Neural cell (in vitro differentiated cells): Measurements from ENCODE around the gene GSTP1. TPM values are rescaled to one million over a fixed set of nuclear protein-coding genes. Genes with fewer than 3 reads are reported as not detected.

ENCODE experiments used
- H2AFZ ChIP-seq: fragments of 200-600, 300-800 bp; sonication (generic), shearing (Covaris generic); 2 replicates; pipeline ENCODE4 v1.6.0; 2014; ENCODE audit warnings: low read depth, mild to moderate bottlenecking, antibody characterized with exemption, low read length, moderate library complexity
- H3F3A ChIP-seq: fragments of 200-600 bp; shearing (Covaris generic); 2 replicates; pipeline ENCODE4 v1.6.1; 2016; ENCODE audit warnings: mild to moderate bottlenecking, moderate library complexity, mixed read lengths, antibody characterized with exemption, low read length; ENCODE audit not compliant: insufficient read depth, poor library complexity, severe bottlenecking
- H3K27ac ChIP-seq: fragments of 200-600, 300-800 bp; sonication (generic), shearing (Covaris generic); 2 replicates; pipeline ENCODE4 v1.5.1; 2014; ENCODE audit warnings: mild to moderate bottlenecking, low read length, moderate library complexity
- H3K27me3 ChIP-seq: fragments of 300-800, 200-600 bp; sonication (generic), shearing (Covaris generic); 2 replicates; pipeline ENCODE4 v1.6.0; 2014; ENCODE audit warnings: mild to moderate bottlenecking, low read depth, low read length, moderate library complexity; ENCODE audit not compliant: insufficient read depth
- H3K36me3 ChIP-seq: fragments of 300-800, 200-600 bp; sonication (generic), shearing (Covaris generic); 2 replicates; pipeline ENCODE4 v1.5.1; 2014; ENCODE audit warnings: mild to moderate bottlenecking, antibody characterized with exemption, low read length, moderate library complexity; ENCODE audit not compliant: insufficient read depth
- H3K4me2 ChIP-seq: fragments of 300-800, 200-600 bp; sonication (generic), shearing (Covaris generic); 2 replicates; pipeline ENCODE4 v1.6.0; 2014; ENCODE audit warnings: mild to moderate bottlenecking, low read length
- H3K4me3 ChIP-seq: fragments of 300-800, 200-600 bp; sonication (generic), shearing (Covaris generic); 2 replicates; pipeline ENCODE4 v1.5.1; 2014; ENCODE audit warnings: mild to moderate bottlenecking, low read length, moderate library complexity
- H3K79me2 ChIP-seq: fragments of 200-600 bp; shearing (Covaris generic); replicated peaks from 2 replicates; pipeline ENCODE4 v1.6.0; 2014; ENCODE audit warnings: mild to moderate bottlenecking, low read length, moderate library complexity; ENCODE audit not compliant: insufficient read depth
- H3K9ac ChIP-seq: fragments of 300-800, 200-600 bp; sonication (generic), shearing (Covaris generic); 2 replicates; pipeline ENCODE4 v1.6.1; 2016; ENCODE audit warnings: mild to moderate bottlenecking, low read length, mixed read lengths
- H3K9me2 ChIP-seq: fragments of 200-600 bp; shearing (Covaris generic); 2 replicates; pipeline ENCODE4 v1.6.1; 2016; ENCODE audit warnings: mild to moderate bottlenecking, low read length, mixed read lengths; ENCODE audit not compliant: insufficient read depth
- H3K9me3 ChIP-seq: fragments of 200-600, 300-800 bp; sonication (generic), shearing (Covaris generic); 2 replicates; pipeline ENCODE4 v1.6.1; 2016; ENCODE audit warnings: mild to moderate bottlenecking, mixed run types, low read length, moderate library complexity, mixed read lengths
- H4K20me1 ChIP-seq: fragments of 200-600 bp; shearing (Covaris generic); 2 replicates; pipeline ENCODE4 v1.6.1; 2016; ENCODE audit warnings: mild to moderate bottlenecking, mixed run types; ENCODE audit not compliant: insufficient read depth
- CTCF ChIP-seq: fragments of 450-650 bp; IDR thresholded peaks from 2 replicates; pipeline ENCODE4 v1.5.1; 2014; ENCODE audit warnings: antibody characterized with exemption, mild to moderate bottlenecking, moderate library complexity; ENCODE audit not compliant: poor library complexity, severe bottlenecking
- EP300 ChIP-seq: fragments of 450-650 bp; conservative IDR thresholded peaks from 2 replicates; pipeline ENCODE4 v1.6.1; 2014; ENCODE audit warnings: antibody characterized with exemption, mild to moderate bottlenecking, moderate library complexity; ENCODE audit not compliant: poor library complexity, severe bottlenecking
- EZH2 ChIP-seq: fragments of 200-600, 300-800 bp; shearing (Covaris generic), sonication (generic); IDR thresholded peaks from 2 replicates; pipeline ENCODE4 v1.6.1; 2014; ENCODE audit warnings: antibody characterized with exemption, low read length, borderline replicate concordance, mild to moderate bottlenecking; ENCODE audit not compliant: insufficient read depth, poor library complexity, severe bottlenecking
- MXI1 ChIP-seq: fragments of 450-650 bp; conservative IDR thresholded peaks from 2 replicates; pipeline ENCODE4 v1.6.1; 2014; ENCODE audit warnings: antibody characterized with exemption, mild to moderate bottlenecking; ENCODE audit not compliant: poor library complexity, severe bottlenecking
- POLR2AphosphoS5 ChIP-seq: IDR thresholded peaks from 2 replicates; pipeline ENCODE4 v1.6.1; 2012
- RAD21 ChIP-seq: fragments of 450-650 bp; conservative IDR thresholded peaks from 2 replicates; pipeline ENCODE4 v1.6.1; 2014; ENCODE audit warnings: antibody characterized with exemption, mild to moderate bottlenecking, moderate library complexity
- REST ChIP-seq: IDR thresholded peaks from 2 replicates; pipeline ENCODE4 v1.6.1; 2012; ENCODE audit warnings: borderline replicate concordance
- SMC3 ChIP-seq: fragments of 450-650 bp; conservative IDR thresholded peaks from 2 replicates; pipeline ENCODE4 v1.6.1; 2014; ENCODE audit warnings: antibody characterized with exemption, mild to moderate bottlenecking, moderate library complexity; ENCODE audit not compliant: poor library complexity
- TAF1 ChIP-seq: IDR thresholded peaks from 2 replicates; pipeline ENCODE4 v1.6.1; 2012; ENCODE audit warnings: low read depth
- polyA plus RNA-seq: library from polyadenylated mRNA; depleted of rRNA; stranded (reverse); fragments of >200 nt; gene quantifications from 2 replicates; pipeline ENCODE4 v1.2.3, GENCODE V29; 2014

The GSTP1 gene
- polyA plus RNA-seq, 1 donor from 2014 or later = 94.6 TPM

- Histone ChIP-seq H3K36me3 (no peaks in the 10 kb centered on the region), H3K9me3 (no peaks in the 10 kb centered on the region)
- TF ChIP-seq TAF1 = no peak
- TF ChIP-seq REST = no peak
- TF ChIP-seq POLR2AphosphoS5 = no peak
- TF ChIP-seq SMC3 = no peak
- TF ChIP-seq EZH2 = no peak
- no peak for TF ChIP-seq EP300
- no peak for TF ChIP-seq RAD21
- no peak for TF ChIP-seq CTCF
- no peak for TF ChIP-seq MXI1
Observed at GRCh38 chr11:67614730-67615714, 31.4 kb downstream of the GSTP1 start.

GRCh38 chr11:67615728-67616430 lies 32.3 kb downstream of the GSTP1 start:
- no peaks in the 10 kb centered on the region for H4K20me1 ChIP-seq
- no peak overlapping the region for H3K4me2 ChIP-seq
- H3K79me2 ChIP-seq = no peaks in the 10 kb centered on the region
- no peaks in the 10 kb centered on the region for H3K9me3 ChIP-seq
- no peak for TF ChIP-seq EZH2
- TF ChIP-seq MXI1 = no peak
- no peak for TF ChIP-seq POLR2AphosphoS5
- no peak for TF ChIP-seq SMC3
- no peak for TF ChIP-seq CTCF
- TF ChIP-seq EP300 = no peak
- no peak for TF ChIP-seq RAD21
- no peak for TF ChIP-seq TAF1
- TF ChIP-seq REST = no peak
- H3K36me3 ChIP-seq = no peaks in the 10 kb centered on the region
- no peak overlapping the region for H3K9ac ChIP-seq
- H3K27me3 ChIP-seq = no peaks in the 10 kb centered on the region
- H3K27ac ChIP-seq = no peak overlapping the region
- H3K9me2 ChIP-seq = no peaks in the 10 kb centered on the region
- H3K4me3 ChIP-seq = no peak overlapping the region
- H2AFZ ChIP-seq = no peak overlapping the region
- no peaks in the 10 kb centered on the region for H3F3A ChIP-seq

More at GRCh38 chr11:67614730-67615714, 31.4 kb downstream of the GSTP1 start:
- Histone ChIP-seq H3K27me3 (no peaks in the 10 kb centered on the region), H4K20me1 (no peaks in the 10 kb centered on the region), H3K4me3 (no peak overlapping the region), H3K9ac (no peak overlapping the region), H2AFZ (no peak overlapping the region), H3F3A (no peaks in the 10 kb centered on the region), H3K9me2 (no peaks in the 10 kb centered on the region), H3K27ac (no peak overlapping the region), H3K4me2 (no peak overlapping the region), H3K79me2 (no peaks in the 10 kb centered on the region)
